Thyroid gland (tissue), 4 donors: ENCODE results near the gene MSH6.

ENCODE experiments used
- POLR2A ChIP-seq, 2 donors: fragments of 450-650 bp; IDR thresholded peaks; one replicate each; pipeline ENCODE4 v1.6.1; 2017; ENCODE audit warnings: antibody characterized with exemption in 2 of 2, mild to moderate bottlenecking in 2 of 2, moderate library complexity in 1 of 2
- TF ChIP-seq, protein P1 (sequence below), 6 experiments: fragments of 200-600 bp in 3 of 6; fragments of 450-650 bp in 3 of 6; sonication (generic) in 3 of 6; IDR thresholded peaks; one replicate each; pipeline ENCODE4 v1.5.1; 2016 to 2019; ENCODE audit warnings: antibody characterized with exemption in 6 of 6, mild to moderate bottlenecking in 2 of 6, inconsistent platforms in 1 of 6, moderate library complexity in 1 of 6

DNA sequence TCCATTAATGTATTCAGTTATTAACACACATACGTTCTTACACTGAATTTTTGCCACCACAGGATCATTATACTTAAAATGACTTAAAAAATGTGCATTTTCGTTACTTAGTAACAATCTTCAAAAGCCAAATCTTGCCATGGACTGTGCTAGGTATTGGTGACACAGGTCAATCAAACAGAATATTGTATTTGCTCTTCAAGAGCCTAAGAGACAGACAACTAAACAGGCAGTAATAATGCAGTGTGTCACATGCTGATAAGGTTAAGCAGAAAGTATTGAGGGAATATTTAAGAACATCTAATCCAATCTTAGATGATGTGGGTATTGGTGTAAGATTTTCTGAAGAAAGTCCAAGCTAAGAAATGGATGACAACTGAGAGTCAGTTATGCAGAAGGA lies 66.4 kb downstream of the MSH6 start:
- TF ChIP-seq, protein P1, sequence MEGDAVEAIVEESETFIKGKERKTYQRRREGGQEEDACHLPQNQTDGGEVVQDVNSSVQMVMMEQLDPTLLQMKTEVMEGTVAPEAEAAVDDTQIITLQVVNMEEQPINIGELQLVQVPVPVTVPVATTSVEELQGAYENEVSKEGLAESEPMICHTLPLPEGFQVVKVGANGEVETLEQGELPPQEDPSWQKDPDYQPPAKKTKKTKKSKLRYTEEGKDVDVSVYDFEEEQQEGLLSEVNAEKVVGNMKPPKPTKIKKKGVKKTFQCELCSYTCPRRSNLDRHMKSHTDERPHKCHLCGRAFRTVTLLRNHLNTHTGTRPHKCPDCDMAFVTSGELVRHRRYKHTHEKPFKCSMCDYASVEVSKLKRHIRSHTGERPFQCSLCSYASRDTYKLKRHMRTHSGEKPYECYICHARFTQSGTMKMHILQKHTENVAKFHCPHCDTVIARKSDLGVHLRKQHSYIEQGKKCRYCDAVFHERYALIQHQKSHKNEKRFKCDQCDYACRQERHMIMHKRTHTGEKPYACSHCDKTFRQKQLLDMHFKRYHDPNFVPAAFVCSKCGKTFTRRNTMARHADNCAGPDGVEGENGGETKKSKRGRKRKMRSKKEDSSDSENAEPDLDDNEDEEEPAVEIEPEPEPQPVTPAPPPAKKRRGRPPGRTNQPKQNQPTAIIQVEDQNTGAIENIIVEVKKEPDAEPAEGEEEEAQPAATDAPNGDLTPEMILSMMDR (IDR thresholded peaks at IDR 0.05) = no peak
- no peak for TF ChIP-seq POLR2A (IDR thresholded peaks at IDR 0.05)
